ENCODE data around the gene GAPDHS.

The GAPDHS gene

GRCh38 chr19:35510626-35510964 lies 22.7 kb upstream of the GAPDHS start:
- DNase-seq (ENCODE audit: low read depth in 2 of 2), result no peak

DNA sequence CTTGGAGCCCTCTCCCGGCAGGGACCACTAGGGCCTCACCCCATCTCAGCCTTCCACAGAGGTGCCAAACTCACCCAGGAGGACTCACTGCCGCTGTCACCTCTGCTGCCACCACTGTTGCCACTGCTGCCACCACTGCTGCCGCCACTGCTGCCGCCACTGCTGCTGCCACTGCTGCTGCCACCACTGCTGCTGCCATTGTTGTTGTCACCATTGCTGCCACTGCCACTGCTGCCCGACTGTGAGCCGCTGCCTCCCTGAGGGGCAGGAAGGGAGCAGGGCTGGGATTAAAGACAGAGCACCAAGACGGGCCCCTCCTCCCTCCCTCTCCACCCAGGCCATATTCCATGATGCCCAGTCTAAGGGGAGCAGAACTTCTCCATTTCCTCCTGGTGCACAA lies 21.9 kb upstream of the GAPDHS start:
- no peak for DNase-seq (ENCODE audit: low read depth in 2 of 2)

GRCh38 chr19:35512831-35513627 lies 20.2 kb upstream of the GAPDHS start:
- DNase-seq (ENCODE audit: low read depth in 2 of 2), result no peak

DNA sequence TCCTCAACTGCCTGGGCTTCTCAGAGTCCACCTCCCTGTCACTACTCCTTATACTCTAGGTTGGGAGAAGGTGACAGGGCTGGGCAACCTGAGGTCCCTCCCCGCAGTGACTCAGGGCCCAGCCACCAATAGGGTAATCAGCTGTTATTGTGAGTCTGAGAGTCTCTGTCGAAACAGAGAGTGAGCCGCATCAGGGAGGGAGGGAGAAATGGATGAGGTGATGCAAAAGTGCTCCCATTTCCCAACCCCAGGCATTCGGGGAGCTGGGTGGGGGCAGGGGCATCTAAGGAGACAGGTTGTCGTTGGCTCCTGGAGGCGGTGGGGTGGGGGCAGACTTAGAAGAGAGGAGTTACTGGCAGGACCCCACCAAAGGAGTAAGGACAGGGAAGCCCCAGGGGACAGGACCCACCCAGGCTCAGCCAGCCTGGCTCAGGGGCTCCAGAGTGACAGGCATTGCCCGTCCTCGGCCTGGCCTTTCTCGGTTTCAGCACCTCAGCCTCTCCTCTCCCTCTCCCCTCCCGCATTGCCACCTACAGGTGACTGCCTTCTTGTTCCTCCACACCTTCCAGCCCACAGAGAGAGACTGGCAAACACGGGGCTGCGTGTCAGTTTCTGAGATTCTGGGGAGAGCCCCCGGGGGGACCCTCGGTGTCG lies 19.5 kb upstream of the GAPDHS start, which contains the start of gene DMKN:
Gene DMKN (minus strand): TSS at position 22 of the 654 bp plus-strand sequence. CDS start 174 bp downstream, outside the sequence.
- no peak for DNase-seq (ENCODE audit: low read depth in 2 of 2)

DNA sequence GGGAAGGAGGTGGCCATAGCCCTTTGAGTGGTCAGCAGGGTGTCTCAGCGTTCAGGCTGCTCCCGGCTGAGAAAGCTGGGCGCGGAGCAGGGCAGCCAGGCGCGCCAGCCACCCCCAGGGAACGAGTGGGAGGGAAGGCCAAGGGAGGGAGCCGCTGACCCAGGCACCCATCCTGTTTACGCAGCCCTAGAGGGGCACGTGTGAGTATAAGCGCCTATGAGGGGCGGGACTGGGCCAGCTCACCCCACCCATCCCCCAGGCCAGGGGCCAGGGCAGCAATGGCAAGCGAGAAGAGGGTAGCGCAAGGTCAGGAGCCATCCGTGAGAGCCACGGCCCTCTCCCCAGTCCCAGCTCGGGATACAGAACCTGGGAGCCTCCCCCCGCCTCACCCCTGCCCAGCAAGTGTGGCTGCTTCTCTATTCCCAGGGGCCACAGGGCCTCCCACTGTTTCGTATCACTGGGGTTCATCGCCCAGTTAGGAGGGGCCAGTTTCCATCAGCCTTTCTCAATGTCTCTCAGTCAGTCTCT lies 18.9 kb upstream of the GAPDHS start:
- no peak for DNase-seq (ENCODE audit: low read depth in 2 of 2)

DNA sequence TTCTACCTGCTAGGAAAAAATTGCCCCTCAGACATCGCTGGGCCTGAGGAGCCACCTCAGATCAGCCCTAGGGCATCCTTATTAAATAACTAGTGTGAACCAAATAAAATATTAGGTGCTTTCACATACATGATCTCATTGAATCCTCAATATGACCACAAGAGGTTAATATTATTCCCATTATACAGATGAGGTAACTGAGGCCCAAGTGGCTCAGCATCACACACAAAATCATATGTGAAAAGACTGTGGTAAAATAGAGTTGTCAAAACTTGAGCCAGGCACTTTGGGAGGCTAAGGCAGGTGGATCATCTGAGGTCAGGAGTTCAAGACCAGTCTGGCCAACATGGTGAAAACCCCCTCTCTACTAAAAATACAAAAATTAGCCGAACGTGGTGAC lies 16.9 kb upstream of the GAPDHS start:
- DNase-seq (ENCODE audit: low read depth in 2 of 2), result no peak

DNA sequence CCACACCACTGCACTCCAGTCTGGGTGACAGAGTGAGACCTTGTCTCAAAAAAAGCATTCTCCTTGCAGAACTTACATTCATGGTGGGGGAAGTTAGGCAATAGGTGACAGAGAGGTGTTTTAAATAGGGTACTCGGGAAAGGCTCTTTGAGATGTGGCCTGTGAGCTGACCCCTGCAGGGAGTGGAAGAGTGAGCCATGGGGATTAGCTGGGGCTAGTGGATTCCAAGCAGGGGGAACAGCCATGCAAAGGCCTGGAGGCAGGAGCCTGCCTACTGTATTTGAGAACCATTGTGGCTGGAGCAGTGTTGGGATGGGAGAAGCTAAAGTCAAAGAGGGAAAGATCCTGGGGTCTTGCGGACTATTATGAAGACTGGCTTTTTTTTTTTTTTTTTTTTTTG lies 15.9 kb upstream of the GAPDHS start:
- no peak for DNase-seq (ENCODE audit: low read depth in 2 of 2)

DNA sequence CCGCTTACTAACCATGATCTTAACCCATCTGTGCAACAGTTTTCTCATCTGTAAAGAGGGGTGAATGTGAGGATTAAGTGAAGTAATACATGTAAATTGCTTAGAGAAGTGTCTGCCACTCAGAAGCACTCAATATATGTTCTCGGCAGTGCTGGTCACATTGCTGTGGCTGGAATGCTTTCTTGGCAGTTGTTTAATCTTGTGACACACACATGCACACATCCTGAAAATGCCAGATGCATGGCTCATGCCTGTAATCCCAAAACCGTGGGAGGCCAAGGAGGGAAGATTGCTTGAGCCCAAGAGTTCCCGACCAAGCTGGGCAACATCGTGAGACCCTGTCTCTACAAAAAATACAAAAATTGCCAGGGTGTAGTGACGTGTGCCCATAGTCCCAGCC lies 14.9 kb upstream of the GAPDHS start:
- DNase-seq (ENCODE audit: low read depth in 2 of 2), result no peak

GRCh38 chr19:35519291-35519690 lies 14.0 kb upstream of the GAPDHS start:
- DNase-seq (ENCODE audit: low read depth in 2 of 2), result no peak

DNA sequence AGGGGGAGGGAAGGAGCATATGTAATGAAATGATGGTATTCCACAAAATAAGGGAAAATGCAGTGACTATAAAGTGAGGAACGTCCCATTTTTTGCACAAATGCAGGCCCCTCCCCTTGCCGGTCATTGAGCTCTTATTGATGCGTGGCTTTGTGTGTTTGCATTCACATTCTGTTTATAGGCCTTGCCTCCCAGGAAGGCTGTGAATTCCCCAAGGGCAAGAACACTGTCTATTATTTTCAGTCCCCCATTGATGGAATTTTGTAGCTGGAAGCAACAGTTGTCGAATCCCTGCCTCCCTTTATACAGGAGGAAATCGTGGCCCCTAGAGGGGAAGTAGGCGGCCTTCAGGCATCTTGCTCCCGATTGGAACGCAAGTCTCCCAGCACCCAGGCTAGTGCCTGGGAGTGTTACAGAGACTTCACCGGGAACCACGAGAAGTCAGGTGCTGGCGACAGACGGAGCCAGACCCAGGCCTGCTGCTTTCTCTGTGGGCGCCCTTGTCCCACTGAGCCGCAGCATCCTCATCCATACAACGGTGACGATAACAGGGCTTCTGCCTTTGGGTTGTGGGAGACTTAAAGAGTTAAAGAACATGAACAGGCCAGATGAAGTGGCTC lies 12.0 kb upstream of the GAPDHS start:
- no peak for DNase-seq (ENCODE audit: low read depth in 2 of 2)

DNA sequence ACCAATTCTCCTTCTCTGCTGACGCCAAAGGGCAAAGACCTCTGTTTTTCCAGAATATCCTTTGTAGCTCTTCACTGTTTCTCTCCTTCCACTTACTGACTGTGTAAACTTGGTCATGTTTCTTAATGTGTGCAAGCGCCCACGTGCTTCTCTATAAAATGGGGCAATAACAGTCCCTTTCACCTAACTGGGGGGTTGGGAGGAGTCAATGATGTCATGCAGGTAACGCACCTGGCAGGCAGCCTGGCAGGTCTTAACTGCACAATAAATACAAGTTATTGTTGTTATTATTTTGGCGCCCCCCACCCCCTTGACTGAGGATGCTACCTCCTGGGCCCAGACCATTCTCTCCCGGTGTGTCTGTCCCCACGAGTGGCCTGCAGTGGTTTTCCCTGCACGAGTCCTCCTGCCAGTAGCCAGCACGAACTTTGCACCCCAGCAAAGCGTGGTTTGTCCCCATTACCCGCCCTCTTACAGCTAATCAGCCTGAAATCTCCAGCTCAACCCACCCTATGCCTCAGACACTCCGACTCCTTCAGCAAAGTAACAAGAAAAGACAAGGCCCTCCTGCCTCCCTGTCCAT lies 10.4 kb upstream of the GAPDHS start:
- no peak for DNase-seq (ENCODE audit: low read depth in 2 of 2)

GRCh38 chr19:35524181-35524837 lies 8.9 kb upstream of the GAPDHS start:
- DNase-seq (ENCODE audit: low read depth in 2 of 2), result no peak

- no peak for DNase-seq (ENCODE audit: low read depth in 2 of 2)
Measured at GRCh38 chr19:35525873-35526272, 7.4 kb upstream of the GAPDHS start.

- DNase-seq (ENCODE audit: low read depth in 2 of 2), result no peak
Measured at GRCh38 chr19:35528218-35529038, 4.8 kb upstream of the GAPDHS start, which contains the start of gene SBSN. Gene SBSN, minus strand, starts transcription at chr19:35528311. Its CDS starts 30 bp downstream, at chr19:35528281.

- DNase-seq (ENCODE audit: low read depth in 2 of 2), result no peak
Measured at GRCh38 chr19:35529241-35530218, 3.7 kb upstream of the GAPDHS start.

- no peak for DNase-seq (ENCODE audit: low read depth in 2 of 2)
Measured at GRCh38 chr19:35531291-35531690, 2.0 kb upstream of the GAPDHS start.

GRCh38 chr19:35533822-35534392 lies 651 bp downstream of the GAPDHS start:
- DNase-seq (ENCODE audit: low read depth in 2 of 2), result peak in 1 of 2 donors; percentile 15

GRCh38 chr19:35534803-35535480 lies 1.7 kb downstream of the GAPDHS start:
- DNase-seq (ENCODE audit: low read depth in 2 of 2), result no peak

DNA sequence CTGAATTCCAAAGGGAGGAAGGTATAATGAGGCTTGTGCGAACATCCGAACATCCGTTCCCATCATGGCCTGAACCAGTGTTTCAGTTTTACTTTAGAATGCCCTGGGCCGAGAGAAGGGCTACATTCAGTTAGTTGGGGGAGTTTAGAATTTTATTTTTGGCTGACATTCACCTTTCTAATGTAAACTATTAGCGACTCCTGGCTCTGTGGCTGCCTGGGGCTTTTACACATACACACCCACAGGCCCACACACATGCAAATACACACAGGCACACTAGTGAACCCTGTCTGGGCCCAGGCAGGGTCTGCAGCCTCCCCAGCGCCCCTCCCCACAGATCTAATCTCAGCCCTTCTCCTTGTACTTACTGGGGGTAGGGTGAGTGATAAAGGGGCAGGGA lies 6.1 kb downstream of the GAPDHS start:
- no peak for DNase-seq (ENCODE audit: low read depth in 2 of 2)
